OCI-M2 (cell line): ENCODE results near the gene ADGRV1.

Experiments used
- DNase-seq: peaks from one replicate; lab custom pipeline; 2025; ENCODE audit not compliant: unreplicated experiment; lab: John Stamatoyannopoulos, UW

The ADGRV1 gene

GRCh38 chr5:90932052-90932699 is 373.6 kb downstream of the ADGRV1 start:
- DNase-seq = no peak

GRCh38 chr5:90933298-90933697 is 374.7 kb downstream of the ADGRV1 start:
- no peak for DNase-seq

GRCh38 chr5:90934091-90934719 is 375.6 kb downstream of the ADGRV1 start:
- no peak for DNase-seq

- no peak for DNase-seq
These were observed 376.1 kb downstream of the ADGRV1 start for GRCh38 chr5:90934738-90935137.

- no peak for DNase-seq
These were observed 380.6 kb downstream of the ADGRV1 start for GRCh38 chr5:90939211-90939610.

- DNase-seq = no peak
These were observed 381.8 kb downstream of the ADGRV1 start for GRCh38 chr5:90940227-90940995.

GRCh38 chr5:90941002-90941720 is 382.6 kb downstream of the ADGRV1 start:
- no peak for DNase-seq

- no peak for DNase-seq
These were observed 385.5 kb downstream of the ADGRV1 start for GRCh38 chr5:90944116-90944515.

GRCh38 chr5:90947667-90948066 is 389.1 kb downstream of the ADGRV1 start:
- DNase-seq = no peak

- DNase-seq = no peak
These were observed 390.4 kb downstream of the ADGRV1 start for GRCh38 chr5:90948969-90949368.

GRCh38 chr5:90949469-90950358 is 391.1 kb downstream of the ADGRV1 start:
- DNase-seq = no peak

- DNase-seq = no peak
These were observed 396.5 kb downstream of the ADGRV1 start for GRCh38 chr5:90955001-90955635.

GRCh38 chr5:90956511-90957097 is 398.0 kb downstream of the ADGRV1 start:
- no peak for DNase-seq

- DNase-seq = no peak
These were observed 399.3 kb downstream of the ADGRV1 start for GRCh38 chr5:90957906-90958305.

GRCh38 chr5:90959262-90959661 is 400.7 kb downstream of the ADGRV1 start:
- no peak for DNase-seq

- DNase-seq = no peak
These were observed 403.9 kb downstream of the ADGRV1 start for GRCh38 chr5:90962481-90962880.

- DNase-seq = no peak
These were observed 406.6 kb downstream of the ADGRV1 start for GRCh38 chr5:90965110-90965685.

- DNase-seq = no peak
These were observed 408.8 kb downstream of the ADGRV1 start for GRCh38 chr5:90967443-90967842.

- no peak for DNase-seq
These were observed 409.3 kb downstream of the ADGRV1 start for GRCh38 chr5:90967851-90968250.
